B cell (primary cell): ENCODE results near the gene OXGR1. TPM values are rescaled to one million over a fixed set of nuclear protein-coding genes. Genes with fewer than 3 reads are reported as not detected.

Source experiments
- ATAC-seq: fragments of 200-7000 bp; cut with Tn5 transposase; one replicate; pipeline ENCODE4 v1.10.0; 2021; ENCODE audit warnings: low read depth, mild to moderate bottlenecking, moderate number of reproducible peaks, moderate library complexity
- CTCF ChIA-PET: fragments of 350-600 bp; sonication (Branson Sonifier 250); formaldehyde crosslinking; loops from one replicate; lab custom pipeline; 2021; ENCODE audit warnings: antibody characterized with exemption, inconsistent platforms; lab: Charles Lee
- POLR2A ChIA-PET: fragments of 350-600 bp; sonication (Branson Sonifier 250); formaldehyde crosslinking; loops from one replicate; lab custom pipeline; 2021; ENCODE audit warnings: antibody characterized with exemption; lab: Charles Lee
- DNase-seq: peaks from one replicate; pipeline ENCODE4 v3.0.0; 2013
- H2AFZ ChIP-seq: 2 replicates; pipeline ENCODE4 v1.6.1; 2012; ENCODE audit warnings: mild to moderate bottlenecking, low read depth, low read length; ENCODE audit not compliant: insufficient read depth, poor library complexity, severe bottlenecking
- H3K27ac ChIP-seq, 2 donors: 1 replicate in 1 of 2; 2 replicates in 1 of 2; pipeline ENCODE4 v1.5.1; 2012 to 2013; ENCODE audit warnings: low read length in 2 of 2, mild to moderate bottlenecking in 2 of 2, moderate library complexity in 1 of 2
- H3K27me3 ChIP-seq, 4 experiments: fragments of 200-600 bp in 1 of 4; sonication (generic) in 1 of 4; replicated peaks in 1 of 4; 1 replicate in 2 of 4; 2 replicates in 2 of 4; pipeline versions ENCODE4 v1.6.1 to v1.7.0; 2013 to 2016; ENCODE audit warnings: low read length in 3 of 4, mild to moderate bottlenecking in 2 of 4, mixed read lengths in 1 of 4, moderate library complexity in 1 of 4; ENCODE audit not compliant: insufficient read depth in 4 of 4, control insufficient read depth in 3 of 4; ENCODE audit errors: control extremely low read depth in 1 of 4
- H3K36me3 ChIP-seq, 2 experiments: replicated peaks in 1 of 2; 1 replicate in 1 of 2; 2 replicates in 1 of 2; pipeline versions ENCODE4 v1.6.1 to v1.7.1; 2013; ENCODE audit warnings: low read length in 1 of 2; ENCODE audit not compliant: insufficient read depth in 2 of 2, control insufficient read depth in 1 of 2; ENCODE audit errors: control extremely low read depth in 1 of 2, extremely low read depth in 1 of 2
- H3K4me1 ChIP-seq, 2 donors: fragments of 200-600 bp in 1 of 2; sonication (generic) in 1 of 2; 1 replicate in 1 of 2; 2 replicates in 1 of 2; pipeline versions ENCODE4 v1.5.1 to v1.6.1; 2013 to 2017; ENCODE audit warnings: low read length in 2 of 2; ENCODE audit not compliant: control insufficient read depth in 2 of 2, insufficient read depth in 2 of 2
- H3K4me2 ChIP-seq: replicated peaks from 2 replicates; pipeline ENCODE3; 2012; ENCODE audit warnings: mild to moderate bottlenecking, low read depth, low read length; ENCODE audit not compliant: poor library complexity, severe bottlenecking
- H3K4me3 ChIP-seq, 5 experiments: fragments of 200-600 bp in 1 of 5; sonication (generic) in 1 of 5; 1 replicate in 3 of 5; 2 replicates in 2 of 5; pipeline versions ENCODE4 v1.5.1 to v1.7.0; 2011 to 2016; ENCODE audit warnings: low read length in 4 of 5, mild to moderate bottlenecking in 4 of 5, low read depth in 2 of 5, control low read depth in 1 of 5, moderate library complexity in 1 of 5; ENCODE audit not compliant: insufficient read depth in 1 of 5; ENCODE audit errors: control extremely low read depth in 1 of 5, extremely low read depth in 1 of 5
- H3K79me2 ChIP-seq: fragments of 200-600 bp; sonication (generic); one replicate; pipeline ENCODE4 v1.6.0; 2016; ENCODE audit warnings: low read length; ENCODE audit not compliant: control insufficient read depth, insufficient read depth
- H3K9ac ChIP-seq: fragments of 200-600 bp; sonication (generic); 2 replicates; pipeline ENCODE4 v1.6.1; 2017; ENCODE audit warnings: mild to moderate bottlenecking, low read length, moderate library complexity
- H3K9me3 ChIP-seq, 3 donors: one replicate each; pipeline versions ENCODE4 v1.6.1 to v1.7.1; 2013; ENCODE audit warnings: low read length in 2 of 3; ENCODE audit not compliant: control insufficient read depth in 2 of 3, insufficient read depth in 1 of 3; ENCODE audit errors: control extremely low read depth in 1 of 3
- H4K20me1 ChIP-seq: 2 replicates; pipeline ENCODE4 v1.6.0; 2012; ENCODE audit warnings: mild to moderate bottlenecking, low read length; ENCODE audit not compliant: insufficient read depth, control insufficient read depth, poor library complexity, severe bottlenecking
- H3K27ac Mint-ChIP-seq: one replicate; pipeline ENCODE4 v1.8.0; 2021; ENCODE audit warnings: mixed read lengths
- H3K27me3 Mint-ChIP-seq: one replicate; pipeline ENCODE4 v1.8.0; 2021; ENCODE audit warnings: mixed read lengths
- H3K4me1 Mint-ChIP-seq: one replicate; pipeline ENCODE4 v1.8.0; 2021; ENCODE audit warnings: mixed read lengths
- H3K4me3 Mint-ChIP-seq: one replicate; pipeline ENCODE4 v1.8.0; 2021; ENCODE audit warnings: mixed read lengths
- H3K9me3 Mint-ChIP-seq: one replicate; pipeline ENCODE4 v1.8.0; 2022; ENCODE audit warnings: mixed read lengths; ENCODE audit not compliant: insufficient read depth
- EZH2 ChIP-seq: IDR thresholded peaks from 2 replicates; pipeline ENCODE4 v1.6.1; 2012; ENCODE audit warnings: borderline replicate concordance, low read depth, mild to moderate bottlenecking, moderate library complexity, low read length; ENCODE audit not compliant: insufficient read depth, poor library complexity, severe bottlenecking
- WGBS: methylation state at CpG from one replicate; pipeline ENCODE4 v1.1.5; 2013; ENCODE audit warnings: missing lambda C conversion rate; ENCODE audit not compliant: insufficient coverage; 5-methylcytosine and 5-hydroxymethylcytosine counted together
- intact Hi-C: fragments of 100-400 bp; cut with micrococcal nuclease; formaldehyde crosslinking; loops from one replicate; pipeline ENCODE4 v1.10.0; 2022
- polyA plus RNA-seq: library from polyadenylated mRNA; depleted of rRNA; stranded (reverse); fragments of >200 nt; gene quantifications from 2 replicates; pipeline ENCODE4 v1.2.3, GENCODE V29; 2012
- total RNA-seq, 2 donors: library from RNA; stranded (reverse); fragments of 120-200 nt in 1 of 2; gene quantifications; 1 replicate in 1 of 2; 2 replicates in 1 of 2; pipeline versions ENCODE4 v1.2.3 to v1.2.4, GENCODE V29; 2013 to 2022
- TF ChIP-seq, protein P1 (sequence below): fragments of 200-600 bp; IDR thresholded peaks from one replicate; pipeline ENCODE4 v1.8.0; 2022; ENCODE audit warnings: antibody characterized with exemption, mild to moderate bottlenecking

Gene OXGR1
- total and polyA plus RNA-seq, 2 donors (not counting 1 experiment from before 2014, with no cell fraction given): not detected

DNA sequence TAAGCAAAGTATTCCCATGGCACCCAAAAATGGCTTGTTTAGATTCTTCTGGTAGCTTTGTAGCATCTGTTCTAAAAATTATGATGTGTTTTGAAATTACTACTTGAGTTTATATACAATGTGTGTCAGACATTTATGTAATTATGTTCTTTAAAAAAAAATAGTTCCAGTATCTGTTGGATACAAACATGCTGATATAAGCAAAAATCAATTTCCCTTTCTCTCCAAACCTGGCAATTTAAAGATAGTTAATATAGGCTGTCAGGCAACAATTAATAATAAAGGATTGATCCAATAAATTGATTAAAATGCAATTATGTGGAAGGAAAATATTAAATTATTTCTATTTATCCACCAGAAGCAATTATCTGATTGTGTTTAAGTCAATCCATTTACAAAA is 41.7 kb downstream of the OXGR1 start:
- no peaks in the 10 kb centered on the region for H3K4me1 Mint-ChIP-seq
- H4K20me1 ChIP-seq: no peaks in the 10 kb centered on the region
- H3K79me2 ChIP-seq: no peaks in the 10 kb centered on the region
- no peaks in the 10 kb centered on the region for H3K9me3 Mint-ChIP-seq
- no peak overlapping the region for H3K27ac ChIP-seq
- no peak overlapping the region for H3K27ac Mint-ChIP-seq
- TF ChIP-seq EZH2: no peak
- TF ChIP-seq, protein P1, sequence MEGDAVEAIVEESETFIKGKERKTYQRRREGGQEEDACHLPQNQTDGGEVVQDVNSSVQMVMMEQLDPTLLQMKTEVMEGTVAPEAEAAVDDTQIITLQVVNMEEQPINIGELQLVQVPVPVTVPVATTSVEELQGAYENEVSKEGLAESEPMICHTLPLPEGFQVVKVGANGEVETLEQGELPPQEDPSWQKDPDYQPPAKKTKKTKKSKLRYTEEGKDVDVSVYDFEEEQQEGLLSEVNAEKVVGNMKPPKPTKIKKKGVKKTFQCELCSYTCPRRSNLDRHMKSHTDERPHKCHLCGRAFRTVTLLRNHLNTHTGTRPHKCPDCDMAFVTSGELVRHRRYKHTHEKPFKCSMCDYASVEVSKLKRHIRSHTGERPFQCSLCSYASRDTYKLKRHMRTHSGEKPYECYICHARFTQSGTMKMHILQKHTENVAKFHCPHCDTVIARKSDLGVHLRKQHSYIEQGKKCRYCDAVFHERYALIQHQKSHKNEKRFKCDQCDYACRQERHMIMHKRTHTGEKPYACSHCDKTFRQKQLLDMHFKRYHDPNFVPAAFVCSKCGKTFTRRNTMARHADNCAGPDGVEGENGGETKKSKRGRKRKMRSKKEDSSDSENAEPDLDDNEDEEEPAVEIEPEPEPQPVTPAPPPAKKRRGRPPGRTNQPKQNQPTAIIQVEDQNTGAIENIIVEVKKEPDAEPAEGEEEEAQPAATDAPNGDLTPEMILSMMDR: no peak
- CTCF ChIA-PET: interaction anchor here (1.1 kb wide), 1 partner anchor 9 kb away, joined by 3 read pairs; no protein-coding TSS in a partner anchor
- intact Hi-C loops: no loop called here
- H3K27me3 Mint-ChIP-seq: no peaks in the 10 kb centered on the region
- H3K4me2 ChIP-seq: no peak overlapping the region
- no peak overlapping the region for H3K9ac ChIP-seq
- peaks cover 0 to 6% (median 0%) of the 10 kb centered on the region in 3 donors for H3K9me3 ChIP-seq
- no peak overlapping the region for H3K4me3 Mint-ChIP-seq
- no peaks in the 10 kb centered on the region for H3K4me1 ChIP-seq
- no peak for ATAC-seq
- no peak overlapping the region for H3K4me3 ChIP-seq
- DNase-seq: no peak
- H3K27me3 ChIP-seq: no peaks in the 10 kb centered on the region
- POLR2A ChIA-PET: no interaction called here
- H3K36me3 ChIP-seq: no peaks in the 10 kb centered on the region
- H2AFZ ChIP-seq: no peak overlapping the region

- H3K4me3 Mint-ChIP-seq: no peak overlapping the region
- no peak overlapping the region for H3K27ac Mint-ChIP-seq
- H3K27me3 Mint-ChIP-seq: peaks cover 3% of the 10 kb centered on the region
- POLR2A ChIA-PET: no interaction called here
- Histone ChIP-seq H3K9ac (no peak overlapping the region), H4K20me1 (no peaks in the 10 kb centered on the region), H3K4me3 (no peak overlapping the region), H3K9me3 (peaks cover 0 to 11% (median 0%) of the 10 kb centered on the region in 3 donors), H3K4me1 (no peaks in the 10 kb centered on the region), H3K4me2 (no peak overlapping the region), H3K27me3 (no peaks in the 10 kb centered on the region), H3K79me2 (no peaks in the 10 kb centered on the region), H2AFZ (no peak overlapping the region), H3K27ac (no peak overlapping the region), H3K36me3 (no peaks in the 10 kb centered on the region)
- CTCF ChIA-PET: interaction anchor here (0.8 kb wide), 1 partner anchor 11 kb away, joined by 3 read pairs; no protein-coding TSS in a partner anchor
- DNase-seq (no peak), ATAC-seq (no peak)
- no peaks in the 10 kb centered on the region for H3K9me3 Mint-ChIP-seq
- TF ChIP-seq EZH2: no peak
- TF ChIP-seq, protein P1: no peak
- intact Hi-C loops: no loop called here
- no peaks in the 10 kb centered on the region for H3K4me1 Mint-ChIP-seq
- 100% methylated on average over 2 of the region's 11 CpGs for WGBS
Observed at GRCh38 chr13:96948127-96948526, 46.1 kb downstream of the OXGR1 start.
